ENCODE measurements around the gene ZNRF2.

DNA sequence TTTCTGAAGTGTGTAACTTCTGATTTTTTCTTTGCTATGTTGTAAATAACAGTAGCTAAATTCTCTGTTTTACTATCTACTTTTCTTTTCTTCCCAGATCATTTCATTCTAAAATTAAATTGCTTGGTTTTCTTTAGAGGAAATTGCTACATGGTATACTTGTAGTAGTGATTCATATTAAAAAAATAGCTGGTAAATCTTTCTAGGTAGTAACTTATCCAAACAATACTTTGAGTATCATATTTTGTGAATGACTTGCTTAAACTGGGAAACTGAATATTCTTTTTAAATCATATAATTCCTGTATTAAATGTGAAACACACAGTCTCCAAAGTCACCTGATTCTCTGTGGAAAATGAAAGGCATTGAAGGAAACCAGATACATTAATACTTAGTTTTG lies 85.5 kb downstream of the ZNRF2 start:
- TF ChIP-seq EZH2 (IDR thresholded peaks at IDR 0.05; ENCODE audit: low read length): no peak
- TF ChIP-seq, protein P1, sequence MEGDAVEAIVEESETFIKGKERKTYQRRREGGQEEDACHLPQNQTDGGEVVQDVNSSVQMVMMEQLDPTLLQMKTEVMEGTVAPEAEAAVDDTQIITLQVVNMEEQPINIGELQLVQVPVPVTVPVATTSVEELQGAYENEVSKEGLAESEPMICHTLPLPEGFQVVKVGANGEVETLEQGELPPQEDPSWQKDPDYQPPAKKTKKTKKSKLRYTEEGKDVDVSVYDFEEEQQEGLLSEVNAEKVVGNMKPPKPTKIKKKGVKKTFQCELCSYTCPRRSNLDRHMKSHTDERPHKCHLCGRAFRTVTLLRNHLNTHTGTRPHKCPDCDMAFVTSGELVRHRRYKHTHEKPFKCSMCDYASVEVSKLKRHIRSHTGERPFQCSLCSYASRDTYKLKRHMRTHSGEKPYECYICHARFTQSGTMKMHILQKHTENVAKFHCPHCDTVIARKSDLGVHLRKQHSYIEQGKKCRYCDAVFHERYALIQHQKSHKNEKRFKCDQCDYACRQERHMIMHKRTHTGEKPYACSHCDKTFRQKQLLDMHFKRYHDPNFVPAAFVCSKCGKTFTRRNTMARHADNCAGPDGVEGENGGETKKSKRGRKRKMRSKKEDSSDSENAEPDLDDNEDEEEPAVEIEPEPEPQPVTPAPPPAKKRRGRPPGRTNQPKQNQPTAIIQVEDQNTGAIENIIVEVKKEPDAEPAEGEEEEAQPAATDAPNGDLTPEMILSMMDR (optimal IDR thresholded peaks at IDR 0.05 in 1 of 3, IDR thresholded peaks at IDR 0.05 in 1 of 3, conservative IDR thresholded peaks at IDR 0.05 in 1 of 3; ENCODE audit: extremely low read depth in 1 of 3, insufficient read depth in 2 of 3, low read length in 3 of 3): no peak
